NB4 (cell line): ENCODE data around the gene PCDHB2.
"Not testable (repeated sequence)": the region's sequence is repeated elsewhere in the genome, so short reads cannot be mapped to it uniquely, and the experiment has no call there.

Source experiments
- DNase-seq: peaks from one replicate; pipeline ENCODE4 v3.0.0; 2010; ENCODE audit warnings: low read depth
- H3K4me3 ChIP-seq: one replicate; pipeline ENCODE4 v1.5.1; 2011; ENCODE audit warnings: mild to moderate bottlenecking, low read depth, low read length, moderate library complexity
- CTCF ChIP-seq: IDR thresholded peaks from one replicate; pipeline ENCODE4 v1.5.1; 2012; ENCODE audit warnings: low read depth, low read length
- MAX ChIP-seq: IDR thresholded peaks from 2 replicates; pipeline ENCODE4 v1.6.1; 2011; ENCODE audit warnings: low read depth, low read length
- MYC ChIP-seq: IDR thresholded peaks from 2 replicates; pipeline ENCODE4 v1.6.1; 2011; ENCODE audit warnings: low read depth, low read length
- POLR2A ChIP-seq: IDR thresholded peaks from 2 replicates; pipeline ENCODE4 v1.6.1; 2011; ENCODE audit warnings: mild to moderate bottlenecking; ENCODE audit not compliant: insufficient read length; ENCODE audit errors: extremely low read depth

PCDHB2 gene

GRCh38 chr5:141105350-141105749, 10.9 kb downstream of the PCDHB2 start:
- H3K4me3 ChIP-seq, result no peak overlapping the region
- TF ChIP-seq POLR2A (no peak), MYC (no peak), CTCF (no peak), MAX (no peak)
- no peak for DNase-seq

- no peak overlapping the region for H3K4me3 ChIP-seq
- DNase-seq, result no peak
- TF ChIP-seq MYC (no peak), MAX (no peak)
These were observed 24.8 kb downstream of the PCDHB2 start for GRCh38 chr5:141119250-141119649.

GRCh38 chr5:141121563-141121962, 27.1 kb downstream of the PCDHB2 start, which contains the start of gene PCDHB4:
Gene PCDHB4, plus strand, starts transcription at chr5:141121818. Its CDS starts 181 bp downstream, at chr5:141121999.
- H3K4me3 ChIP-seq, result no peak within 1 kb of the TSS
- peak; percentile 2 for DNase-seq
- TF ChIP-seq CTCF, result no peak
- no peak for TF ChIP-seq MAX
- no peak for TF ChIP-seq POLR2A

GRCh38 chr5:141121985-141122384, 27.6 kb downstream of the PCDHB2 start:
- DNase-seq, result no peak
- H3K4me3 ChIP-seq, result no peak overlapping the region
- TF ChIP-seq MAX (no peak), CTCF (no peak), MYC (no peak), POLR2A (no peak)

GRCh38 chr5:141123396-141124135, 29.2 kb downstream of the PCDHB2 start:
- not testable (repeated sequence) for H3K4me3 ChIP-seq, DNase-seq

GRCh38 chr5:141127305-141127704, 32.9 kb downstream of the PCDHB2 start:
- DNase-seq, result no peak
- H3K4me3 ChIP-seq, result no peak overlapping the region
- TF ChIP-seq MYC (no peak), POLR2A (no peak), CTCF (no peak), MAX (no peak)

- TF ChIP-seq CTCF (peak; percentile 32), POLR2A (no peak)
- peak; percentile 12 for DNase-seq
- H3K4me3 ChIP-seq, result no peak within 1 kb of the TSS
These were observed 40.8 kb downstream of the PCDHB2 start, which contains the start of gene PCDHB5 for GRCh38 chr5:141135030-141135717. Gene PCDHB5, plus strand, starts transcription at chr5:141135206. Its CDS starts 229 bp downstream, at chr5:141135435.
